Left lobe of liver (tissue), 2 donors: ENCODE results near the gene PON1. TPM values are rescaled to one million over a fixed set of nuclear protein-coding genes. Genes with fewer than 3 reads are reported as not detected.
A peak's percentile ranks its signal among the peaks of the same experiment; 100 is the strongest.

Experiments used
- ATAC-seq: fragments of 200-7000 bp; cut with Tn5 transposase; one replicate; pipeline ENCODE4 v1.9.1; 2020; ENCODE audit warnings: mild to moderate bottlenecking, moderate library complexity
- DNase-seq: peaks from one replicate; pipeline ENCODE4 v3.0.0-alpha.2; 2020; ENCODE audit warnings: low spot score
- total RNA-seq: library from RNA; stranded (reverse); gene quantifications from one replicate; pipeline ENCODE4 v1.2.1, GENCODE V29; 2021
- donor health status: DM: no; HTN: no; CAD: no; lungs with moderate emphysema.
- donor health status: DM: no; HTN: yes; CAD: no.

Gene PON1
- 465 TPM for total RNA-seq

DNA sequence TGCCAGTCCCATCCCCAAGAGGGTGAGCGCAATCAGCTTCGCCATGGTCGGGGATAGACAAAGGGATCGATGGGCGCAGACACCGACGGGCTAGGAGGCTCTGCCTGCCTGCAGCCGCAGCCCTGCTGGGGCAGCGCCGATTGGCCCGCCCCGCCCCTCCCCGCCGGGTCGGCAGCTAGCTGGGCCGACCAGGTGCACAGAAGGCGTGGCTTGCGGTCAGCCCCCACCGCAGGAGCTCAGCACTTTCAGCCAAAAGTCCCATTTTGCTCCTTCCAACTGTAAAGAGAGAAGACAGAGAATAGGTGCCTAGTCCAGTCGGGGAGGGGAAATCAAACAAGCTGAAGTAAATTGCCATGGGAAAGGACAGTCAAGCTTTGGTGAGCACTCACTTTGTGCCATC, at the start of gene PON1:
Gene PON1 (minus strand): TSS at position 102 of the 400 bp plus-strand sequence. CDS start 57 bp downstream, at position 45.
- DNase-seq (peak; percentile 93), ATAC-seq (peak; percentile 92)

GRCh38 chr7:95373323-95373722, 49.0 kb upstream of the PON1 start:
- ATAC-seq, result peak; percentile 50
- no peak for DNase-seq

GRCh38 chr7:95368235-95368634, 43.9 kb upstream of the PON1 start:
- no peak for DNase-seq
- no peak for ATAC-seq

DNA sequence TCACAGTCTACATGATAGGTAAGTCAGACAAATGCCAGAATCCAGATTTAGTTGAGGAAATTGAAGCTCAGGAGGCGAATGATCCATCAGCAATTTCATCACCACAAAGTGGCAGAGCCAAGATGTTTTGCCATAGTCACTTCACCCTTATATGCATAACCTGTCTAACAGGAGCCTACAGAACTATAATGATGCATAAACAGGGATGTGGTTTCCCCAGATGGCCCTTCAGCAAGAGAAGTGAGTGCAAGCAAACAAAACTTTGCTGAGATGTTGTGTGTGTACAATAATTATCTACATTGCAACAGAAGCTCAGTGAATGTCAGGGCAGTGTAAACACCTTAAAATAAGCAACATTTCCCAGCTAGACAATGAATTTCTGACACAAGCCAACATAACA, 43.3 kb upstream of the PON1 start:
- DNase-seq, result no peak
- ATAC-seq, result no peak

DNA sequence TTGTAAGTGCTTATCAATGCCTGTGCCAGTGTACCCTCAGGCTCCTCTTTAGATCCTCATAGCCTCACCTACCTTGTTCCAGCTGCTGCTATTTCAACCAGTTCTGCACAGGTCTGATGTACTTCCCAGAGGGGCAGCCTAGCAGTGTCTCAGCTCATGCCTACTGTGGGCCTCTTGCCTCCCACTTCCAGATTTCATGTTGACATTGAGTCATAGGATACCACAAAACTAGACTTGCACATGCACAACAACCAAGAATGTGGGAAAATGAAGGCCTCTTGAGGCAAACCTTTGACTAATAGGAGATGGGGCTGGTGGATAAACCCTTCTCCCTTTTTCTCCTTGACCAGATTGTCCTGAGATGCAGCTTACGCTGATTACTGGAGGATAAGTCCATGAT, 40.8 kb upstream of the PON1 start:
- DNase-seq (no peak), ATAC-seq (peak; percentile 34)

DNA sequence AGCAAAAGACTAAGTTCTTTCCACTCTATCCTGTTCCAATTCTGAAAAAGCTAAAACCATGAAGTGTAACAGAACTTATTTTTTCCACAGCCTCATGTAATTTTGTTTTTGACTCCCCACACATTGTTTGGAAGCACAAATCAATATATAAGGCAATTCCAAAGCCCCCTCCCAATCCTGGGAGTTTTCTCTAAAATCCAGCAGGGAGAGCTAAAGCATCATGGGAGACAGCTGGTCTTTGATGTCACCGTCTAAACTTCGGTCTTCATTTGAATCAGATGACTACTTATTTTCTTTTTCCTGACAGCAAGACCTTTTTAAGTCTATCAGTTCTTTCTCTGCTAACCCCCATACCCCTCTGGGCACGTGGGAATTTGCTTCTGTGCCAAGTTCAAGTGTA, 33.3 kb upstream of the PON1 start:
- ATAC-seq (no peak), DNase-seq (no peak)

GRCh38 chr7:95342642-95343307, 18.4 kb upstream of the PON1 start:
- ATAC-seq, result peak; percentile 16
- no peak for DNase-seq

GRCh38 chr7:95342029-95342428, 17.7 kb upstream of the PON1 start:
- DNase-seq (no peak), ATAC-seq (peak; percentile 3)

- DNase-seq (no peak), ATAC-seq (peak; percentile 21)
These were observed 16.2 kb upstream of the PON1 start for GRCh38 chr7:95340491-95340890.

GRCh38 chr7:95338832-95339231, 14.5 kb upstream of the PON1 start:
- peak; percentile 55 for ATAC-seq
- DNase-seq, result no peak

GRCh38 chr7:95335093-95335492, 10.8 kb upstream of the PON1 start:
- no peak for DNase-seq
- ATAC-seq, result no peak

DNA sequence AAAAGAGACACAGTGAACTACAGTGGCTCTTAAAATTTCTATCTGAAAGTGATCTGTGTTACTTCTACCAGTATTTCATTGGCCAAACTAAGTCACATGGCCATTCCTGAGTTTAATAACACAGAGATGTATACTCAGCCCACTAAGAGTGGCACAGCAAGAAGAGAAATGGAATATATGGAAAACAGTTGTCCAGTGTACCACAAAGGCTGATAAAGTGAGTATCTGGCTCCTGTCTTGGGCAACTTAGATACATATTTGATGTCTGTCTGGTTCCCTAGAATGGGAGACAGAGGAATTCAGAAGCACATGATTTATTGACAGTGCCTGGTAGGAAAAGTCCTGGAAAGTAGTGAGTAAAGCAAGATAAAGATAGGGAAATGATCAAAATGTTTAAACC, 10.1 kb upstream of the PON1 start:
- DNase-seq, result no peak
- ATAC-seq, result no peak

GRCh38 chr7:95330961-95331337, 6.6 kb upstream of the PON1 start:
- DNase-seq (no peak), ATAC-seq (peak; percentile 22)

GRCh38 chr7:95330204-95330960, 6.0 kb upstream of the PON1 start:
- DNase-seq (no peak), ATAC-seq (peak; percentile 87)

DNA sequence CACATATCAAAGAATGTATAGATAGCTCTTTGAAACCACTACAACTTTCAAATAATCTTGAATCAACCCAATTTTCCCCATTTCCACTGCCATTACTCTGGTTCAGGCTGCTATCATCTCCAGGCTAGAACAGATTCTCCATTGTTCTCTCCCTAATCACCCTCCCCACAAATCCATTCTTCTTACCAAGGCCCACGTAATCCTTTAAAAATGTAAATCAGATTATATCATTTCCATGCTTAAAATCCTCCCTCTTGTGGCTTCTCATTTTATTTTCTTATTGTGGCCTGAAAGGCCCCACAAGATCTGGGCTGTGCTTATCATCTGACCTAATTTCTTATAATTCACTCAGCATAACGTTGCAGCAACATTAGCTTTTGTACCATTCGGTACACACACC, 3.0 kb upstream of the PON1 start:
- ATAC-seq (no peak), DNase-seq (no peak)

DNA sequence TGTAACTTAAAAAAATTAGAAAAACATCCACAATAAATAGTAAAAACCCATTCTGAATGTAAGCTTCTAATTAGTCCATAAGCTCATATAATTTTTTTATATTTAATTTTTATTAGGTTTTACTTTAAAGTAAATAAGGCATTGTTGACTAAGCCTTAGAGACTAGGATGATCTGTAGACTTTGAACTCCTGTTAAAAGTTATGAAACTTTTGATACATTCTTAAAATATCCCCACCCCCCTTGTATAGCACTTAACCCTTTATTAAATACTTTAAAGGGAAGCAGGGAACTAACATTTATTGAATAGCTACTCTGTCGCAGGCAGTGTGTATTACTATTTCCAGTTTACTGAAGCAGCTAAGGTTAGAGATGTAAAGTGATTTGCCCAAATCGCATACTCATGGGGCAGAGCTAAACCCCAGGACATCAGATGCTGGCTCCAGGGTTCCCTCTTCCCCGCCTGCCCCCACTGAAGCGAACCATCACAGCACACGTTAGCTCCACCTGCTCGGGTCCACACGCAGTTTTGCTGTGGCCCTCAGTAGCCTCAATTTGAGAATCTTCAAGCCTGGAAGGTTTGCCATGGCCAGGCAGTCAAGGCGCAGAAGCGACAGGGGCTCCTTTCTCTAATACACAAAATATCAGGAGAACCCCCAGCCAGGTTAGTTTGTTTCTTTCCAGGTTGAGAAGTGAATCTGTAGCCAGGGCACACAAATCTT, 762 bp downstream of the PON1 start:
- ATAC-seq, result peak; percentile 48
- DNase-seq, result no peak

DNA sequence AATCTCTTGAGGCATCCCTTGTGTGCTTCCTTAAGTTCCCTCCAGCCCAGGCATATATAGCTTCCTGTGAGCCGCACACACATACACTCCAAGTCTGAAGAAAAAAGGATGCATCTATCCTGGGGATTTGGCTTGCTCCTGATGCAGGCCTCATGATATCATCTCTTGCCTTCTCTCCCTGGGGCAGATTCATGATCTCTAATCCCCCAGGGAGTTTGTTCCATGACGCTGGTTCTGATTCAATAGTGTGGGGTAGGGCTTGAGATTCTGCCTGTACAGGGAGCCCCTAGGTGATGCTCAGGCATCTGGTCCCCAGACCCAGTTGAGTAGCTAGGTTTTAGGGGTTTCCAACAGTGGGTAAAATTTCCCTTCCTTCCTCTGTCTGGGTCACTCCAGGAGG, 1.5 kb downstream of the PON1 start:
- ATAC-seq, result no peak
- no peak for DNase-seq

DNA sequence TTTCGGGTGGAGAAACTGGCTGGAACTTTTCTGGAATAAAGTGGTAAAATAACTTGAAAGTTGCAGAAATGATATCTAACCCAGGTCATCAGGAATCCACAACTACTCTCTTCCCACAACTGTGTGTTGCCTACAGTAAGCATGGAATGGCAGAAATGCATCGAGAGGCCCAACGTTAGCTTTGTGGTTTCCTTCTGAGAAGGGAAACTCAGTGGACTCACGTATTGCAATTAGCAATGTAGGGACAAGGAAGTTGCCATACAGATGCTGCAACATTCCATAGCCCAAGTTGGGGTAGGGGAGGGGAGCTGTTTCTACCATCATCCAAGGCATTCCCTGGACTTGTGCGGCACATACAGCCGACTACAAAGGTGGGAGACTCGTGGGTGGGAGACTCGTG, 1.9 kb downstream of the PON1 start:
- DNase-seq (no peak), ATAC-seq (no peak)

GRCh38 chr7:95321720-95322119, 2.6 kb downstream of the PON1 start:
- no peak for DNase-seq
- no peak for ATAC-seq

DNA sequence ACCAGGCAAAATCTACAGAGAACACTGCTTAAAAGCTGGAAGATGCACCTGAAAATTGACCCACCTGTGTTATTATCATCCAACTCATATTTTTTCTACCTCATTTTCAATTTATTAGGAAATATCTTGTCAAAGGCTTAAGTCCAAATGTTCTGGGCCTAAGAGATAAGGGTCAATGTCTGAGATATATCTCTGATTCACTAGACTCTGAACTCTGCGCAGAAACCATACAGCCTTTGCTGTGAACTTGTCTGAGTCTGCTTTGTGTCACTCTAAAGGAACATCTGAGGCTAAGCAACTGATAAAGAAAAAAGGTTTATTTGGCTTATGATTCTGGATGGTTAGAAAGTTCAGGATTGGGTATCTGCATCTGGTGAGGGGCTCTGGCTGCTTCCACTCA, 3.7 kb downstream of the PON1 start:
- ATAC-seq (peak; percentile 24), DNase-seq (no peak)

DNA sequence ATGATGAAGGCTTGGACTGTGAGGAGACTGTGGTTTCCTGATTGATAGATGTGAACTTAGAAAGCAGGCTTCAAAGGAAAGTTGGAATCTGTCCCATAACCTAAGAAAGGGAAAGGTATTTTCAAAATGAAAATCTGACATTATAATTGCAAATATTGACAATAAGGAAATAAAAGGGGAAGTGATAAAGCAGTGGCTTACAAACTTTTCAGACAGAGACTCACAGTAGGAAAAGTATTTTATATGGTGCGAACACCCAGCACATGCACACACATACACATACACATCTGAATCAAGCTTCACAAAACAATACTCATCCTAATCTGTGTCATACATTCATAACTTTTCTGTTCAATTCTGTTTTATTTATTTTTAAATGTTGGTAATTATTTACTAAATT, 4.8 kb downstream of the PON1 start:
- ATAC-seq, result no peak
- no peak for DNase-seq

- ATAC-seq (peak; percentile 78), DNase-seq (peak; percentile 76)
These were observed 5.7 kb downstream of the PON1 start for GRCh38 chr7:95318501-95319100.
